Pancreas (tissue), 10 donors: ENCODE results near the gene CCDC17. TPM values are rescaled to one million over a fixed set of nuclear protein-coding genes. Genes with fewer than 3 reads are reported as not detected.

Experiments
- ATAC-seq, 4 donors: fragments of 200-7000 bp; cut with Tn5 transposase; one replicate each; pipeline versions ENCODE4 v1.8.0 to v1.9.1; 2020; ENCODE audit warnings: mild to moderate bottlenecking in 4 of 4, moderate library complexity in 4 of 4
- DNase-seq, 6 donors: peaks; one replicate each; pipeline ENCODE4 v3.0.0-alpha.2; 2020
- FAIRE-seq: peaks from 2 replicates; lab custom pipeline; 2012; peaks lifted over from hg19 to GRCh38; lab: Jason Lieb, UNC
- H3K27ac ChIP-seq, 4 donors: fragments of 200-600 bp; sonication (generic); 1 replicate in 3 of 4; 2 replicates in 1 of 4; pipeline versions ENCODE4 v1.5.0 to v1.8.0; 2020
- H3K27me3 ChIP-seq, 4 donors: fragments of 200-600 bp; one replicate each; pipeline ENCODE4 v1.8.0; 2021
- H3K36me3 ChIP-seq, 3 donors: fragments of 200-600 bp; sonication (generic) in 1 of 3; one replicate each; pipeline versions ENCODE4 v1.5.0 to v1.8.0; 2020 to 2021
- H3K4me1 ChIP-seq, 3 donors: fragments of 200-600 bp; one replicate each; pipeline ENCODE4 v1.8.0; 2021
- H3K4me3 ChIP-seq, 4 donors: fragments of 200-600 bp; sonication (generic) in 2 of 4; one replicate each; pipeline versions ENCODE4 v1.5.0 to v1.8.0; 2020 to 2021
- H3K9me3 ChIP-seq, 4 donors: fragments of 200-600 bp; one replicate each; pipeline ENCODE4 v1.8.0; 2021
- CTCF ChIP-seq, 4 donors: fragments of 200-600 bp; sonication (generic) in 3 of 4; IDR thresholded peaks; one replicate each; pipeline versions ENCODE4 v1.5.0 to v1.8.0; 2021; ENCODE audit warnings: antibody characterized with exemption in 4 of 4
- WGBS, 2 donors: extraction: QIAGEN DNeasy Blood & Tissue Kit; methylation state at CpG; one replicate each; pipeline ENCODE4 v1.1.7; 2013; 5-methylcytosine and 5-hydroxymethylcytosine counted together
- intact Hi-C, 3 donors: fragments of 100-400 bp; cut with DNase I; formaldehyde crosslinking; loops; one replicate each; pipeline versions ENCODE4 v1.11.1 to v1.14.2; 2022
- polyA plus RNA-seq, 2 donors: library from polyadenylated mRNA; stranded (reverse); fragments of 200-250 nt; gene quantifications; one replicate each; pipeline ENCODE4 v1.2.3, GENCODE V29; 2013
- total RNA-seq, 6 donors: library from RNA; stranded (reverse); fragmentation: NEBNext Ultra II Directional in 4 of 6; extraction: Animal tissue kit (Norgen Biotek cat#: 25700) in 4 of 6; gene quantifications; one replicate each; pipeline versions ENCODE4 v1.2.1 to v1.2.4, GENCODE V29; 2021 to 2023
- donor health status: healthy with polysubstance abuse.
- donor health status: DM: no; HTN: no; CAD: no; lungs with moderate emphysema.
- donor health status: DM: no; HTN: no; CAD: no.
- donor health status: control.
- donor health status: control.
- donor health status: Bipolar disorder and iron deficiency.
- donor health status: DM: yes; HTN: yes; CAD: no.
- donor health status: DM: no; HTN: no; CAD: no.
- donor health status: DM: no; HTN: no; CAD: no.
- donor health status: DM: yes; HTN: yes; CAD: no.

The CCDC17 gene
- total and polyA plus RNA-seq, 8 donors, result 0.64 to 2.3 (median 1.4) TPM

- FAIRE-seq (no peak), DNase-seq (no peak), ATAC-seq (no peak)
- Histone ChIP-seq H3K4me3 (no peak overlapping the region), H3K27ac (no peak overlapping the region), H3K36me3 (peaks cover 0 to 25% (median 24%) of the 10 kb centered on the region in 3 donors), H3K9me3 (no peaks in the 10 kb centered on the region), H3K4me1 (no peaks in the 10 kb centered on the region), H3K27me3 (no peaks in the 10 kb centered on the region)
- TF ChIP-seq CTCF (IDR thresholded peaks at IDR 0.05), result no peak
- intact Hi-C loops, result no loop called here
- WGBS, 2 donors, result 87 to 90% methylated on average over 17 of the region's 17 CpGs
Measured at GRCh38 chr1:45620588-45621500, 3.0 kb downstream of the CCDC17 start.

DNA sequence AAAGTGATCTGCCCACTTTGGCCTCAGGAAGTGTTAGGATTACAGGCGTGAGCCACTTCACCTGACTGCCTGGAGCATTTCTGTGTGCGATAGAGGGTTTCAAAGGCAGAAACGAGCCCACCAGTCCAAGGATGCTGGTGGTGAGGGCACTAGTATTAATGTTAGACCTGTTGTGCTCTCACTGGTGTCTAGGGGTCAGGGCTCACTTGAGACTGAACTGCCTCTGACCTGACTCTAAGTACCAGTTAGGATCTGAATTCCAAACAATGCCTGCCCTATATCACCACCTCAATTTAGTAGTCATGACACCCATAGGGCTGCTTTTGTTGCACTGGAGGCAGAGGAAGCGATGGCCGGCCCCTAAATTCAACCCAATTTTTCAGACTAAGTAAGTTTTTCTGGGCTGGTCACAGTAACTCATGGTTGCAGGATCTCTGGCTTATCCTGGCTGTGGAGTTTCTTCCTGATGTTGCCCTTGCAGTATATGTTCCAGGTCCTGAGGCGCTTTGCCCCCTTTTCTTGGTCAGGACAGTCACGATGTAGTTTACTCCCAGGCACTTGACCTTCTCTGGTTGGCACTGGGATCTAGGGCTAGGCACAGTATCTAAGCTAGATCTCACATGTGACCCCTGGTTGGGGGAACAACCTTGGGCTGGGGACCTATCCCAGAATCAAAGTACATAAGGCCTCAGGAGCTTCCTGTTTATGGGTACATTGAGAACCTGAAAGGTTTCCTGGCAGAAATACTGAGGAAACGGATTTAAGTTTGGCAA, 4.5 kb downstream of the CCDC17 start:
- 65 to 77% methylated on average over 8 of the region's 8 CpGs for WGBS, 2 donors
- H3K4me3 ChIP-seq, result no peak overlapping the region
- H3K36me3 ChIP-seq, result peaks cover 0 to 38% (median 36%) of the 10 kb centered on the region in 3 donors
- DNase-seq (no peak), ATAC-seq (no peak), FAIRE-seq (no peak)
- H3K27ac ChIP-seq, result no peak overlapping the region
- no peaks in the 10 kb centered on the region for H3K4me1 ChIP-seq
- H3K27me3 ChIP-seq, result no peaks in the 10 kb centered on the region
- TF ChIP-seq CTCF (IDR thresholded peaks at IDR 0.05), result no peak
- no peaks in the 10 kb centered on the region for H3K9me3 ChIP-seq
- intact Hi-C loops, result no loop called here

GRCh38 chr1:45617618-45618017, 6.2 kb downstream of the CCDC17 start:
- peaks cover 0 to 32% (median 30%) of the 10 kb centered on the region in 3 donors for H3K36me3 ChIP-seq
- WGBS, 2 donors, result 74 to 80% methylated on average over 4 of the region's 4 CpGs
- no peaks in the 10 kb centered on the region for H3K9me3 ChIP-seq
- H3K27me3 ChIP-seq, result no peaks in the 10 kb centered on the region
- DNase-seq (no peak), FAIRE-seq (no peak), ATAC-seq (no peak)
- H3K4me1 ChIP-seq, result no peaks in the 10 kb centered on the region
- no peak overlapping the region for H3K27ac ChIP-seq
- no peak overlapping the region for H3K4me3 ChIP-seq
- intact Hi-C loops, result no loop called here
- no peak for TF ChIP-seq CTCF (IDR thresholded peaks at IDR 0.05)

- intact Hi-C loops, result no loop called here
- DNase-seq, result no peak
- no peak overlapping the region for H3K27ac ChIP-seq
- no peak for TF ChIP-seq CTCF (IDR thresholded peaks at IDR 0.05)
- no peak for FAIRE-seq
- no peaks in the 10 kb centered on the region for H3K27me3 ChIP-seq
- H3K9me3 ChIP-seq, result no peaks in the 10 kb centered on the region
- H3K4me3 ChIP-seq, result no peak overlapping the region
- no peaks in the 10 kb centered on the region for H3K4me1 ChIP-seq
- peaks cover 0 to 32% (median 30%) of the 10 kb centered on the region in 3 donors for H3K36me3 ChIP-seq
- no peak for ATAC-seq
- 87 to 93% methylated on average over 1 of the region's 1 CpG for WGBS, 2 donors
Measured at GRCh38 chr1:45615885-45616284, 8.0 kb downstream of the CCDC17 start.
